A673 (cell line): ENCODE results near the gene SLC25A29. TPM values are rescaled to one million over a fixed set of nuclear protein-coding genes. Genes with fewer than 3 reads are reported as not detected.

Source experiments
- BruUV-seq: library from RNA; stranded (reverse); fragments of 400-500 nt; replicated peaks from 2 replicates; lab custom pipeline; 2021; lab: Mats Ljungman, UMichigan
- CTCF ChIA-PET: fragments of 300-600 bp; sonication (Branson Sonifier 250); formaldehyde crosslinking; loops from one replicate; lab custom pipeline; 2022; ENCODE audit warnings: antibody characterized with exemption; lab: Charles Lee
- POLR2A ChIA-PET: fragments of 300-600 bp; sonication (Branson Sonifier 250); formaldehyde crosslinking; loops from one replicate; lab custom pipeline; 2022; ENCODE audit warnings: antibody characterized with exemption; ENCODE audit not compliant: low non-redundant PET; lab: Charles Lee
- DNase-seq: peaks from one replicate; pipeline ENCODE4 v3.0.0-alpha.2; 2015; ENCODE audit warnings: low spot score
- H3K27ac ChIP-seq: fragments of 200-600 bp; sonication (generic); 2 replicates; pipeline ENCODE4 v1.5.1; 2016; ENCODE audit warnings: mixed run types, low read depth, mild to moderate bottlenecking, mixed read lengths, antibody characterized with exemption, low read length; ENCODE audit not compliant: poor library complexity, severe bottlenecking
- H3K27me3 ChIP-seq: fragments of 200-600 bp; sonication (generic); replicated peaks from 2 replicates; pipeline ENCODE4 v1.6.1; 2017; ENCODE audit warnings: mixed run types, low read depth, mild to moderate bottlenecking, mixed read lengths, antibody characterized with exemption, low read length; ENCODE audit not compliant: insufficient read depth, poor library complexity
- H3K36me3 ChIP-seq: fragments of 200-600 bp; sonication (generic); 2 replicates; pipeline ENCODE4 v1.6.1; 2016; ENCODE audit warnings: mixed run types, mild to moderate bottlenecking, mixed read lengths, antibody characterized with exemption, low read length; ENCODE audit not compliant: insufficient read depth, poor library complexity, severe bottlenecking
- H3K4me1 ChIP-seq: fragments of 200-600 bp; sonication (generic); 2 replicates; pipeline ENCODE4 v1.6.1; 2017; ENCODE audit warnings: mixed run types, mild to moderate bottlenecking, mixed read lengths, antibody characterized with exemption, low read length; ENCODE audit not compliant: insufficient read depth, poor library complexity, severe bottlenecking
- H3K4me3 ChIP-seq: fragments of 200-600 bp; sonication (generic); 2 replicates; pipeline ENCODE4 v1.5.1; 2016; ENCODE audit warnings: low read depth, mixed run types, mild to moderate bottlenecking, mixed read lengths, low read length; ENCODE audit not compliant: poor library complexity, severe bottlenecking
- H3K9me3 ChIP-seq: fragments of 200-600 bp; sonication (generic); 2 replicates; pipeline ENCODE4 v1.6.1; 2016; ENCODE audit warnings: mixed run types, low read depth, mild to moderate bottlenecking, mixed read lengths, antibody characterized with exemption, low read length; ENCODE audit not compliant: poor library complexity, severe bottlenecking
- EZH2 ChIP-seq: fragments of 200-600 bp; sonication (generic); IDR thresholded peaks from 2 replicates; pipeline ENCODE4 v1.6.1; 2017; ENCODE audit warnings: borderline replicate concordance, low read depth, mild to moderate bottlenecking, mixed read lengths, antibody characterized with exemption, low read length; ENCODE audit not compliant: poor library complexity, severe bottlenecking
- intact Hi-C: fragments of 100-400 bp; cut with micrococcal nuclease; formaldehyde crosslinking; loops from one replicate; pipeline ENCODE4 v1.10.0; 2022; ENCODE audit not compliant: unreplicated experiment
- total RNA-seq: library from RNA; stranded (reverse); gene quantifications from 2 replicates; pipeline ENCODE4 v1.2.3, GENCODE V29; 2021
- TF ChIP-seq, protein P1 (sequence below): fragments of 300-800, 200-600 bp; sonication (generic); conservative IDR thresholded peaks from 2 replicates; pipeline ENCODE4 v1.5.1; 2017; ENCODE audit warnings: low read depth, mild to moderate bottlenecking, antibody characterized with exemption, low read length, moderate library complexity, mixed read lengths

Gene SLC25A29
- total RNA-seq, 1 experiment from 2014 or later = 49.3 TPM

DNA sequence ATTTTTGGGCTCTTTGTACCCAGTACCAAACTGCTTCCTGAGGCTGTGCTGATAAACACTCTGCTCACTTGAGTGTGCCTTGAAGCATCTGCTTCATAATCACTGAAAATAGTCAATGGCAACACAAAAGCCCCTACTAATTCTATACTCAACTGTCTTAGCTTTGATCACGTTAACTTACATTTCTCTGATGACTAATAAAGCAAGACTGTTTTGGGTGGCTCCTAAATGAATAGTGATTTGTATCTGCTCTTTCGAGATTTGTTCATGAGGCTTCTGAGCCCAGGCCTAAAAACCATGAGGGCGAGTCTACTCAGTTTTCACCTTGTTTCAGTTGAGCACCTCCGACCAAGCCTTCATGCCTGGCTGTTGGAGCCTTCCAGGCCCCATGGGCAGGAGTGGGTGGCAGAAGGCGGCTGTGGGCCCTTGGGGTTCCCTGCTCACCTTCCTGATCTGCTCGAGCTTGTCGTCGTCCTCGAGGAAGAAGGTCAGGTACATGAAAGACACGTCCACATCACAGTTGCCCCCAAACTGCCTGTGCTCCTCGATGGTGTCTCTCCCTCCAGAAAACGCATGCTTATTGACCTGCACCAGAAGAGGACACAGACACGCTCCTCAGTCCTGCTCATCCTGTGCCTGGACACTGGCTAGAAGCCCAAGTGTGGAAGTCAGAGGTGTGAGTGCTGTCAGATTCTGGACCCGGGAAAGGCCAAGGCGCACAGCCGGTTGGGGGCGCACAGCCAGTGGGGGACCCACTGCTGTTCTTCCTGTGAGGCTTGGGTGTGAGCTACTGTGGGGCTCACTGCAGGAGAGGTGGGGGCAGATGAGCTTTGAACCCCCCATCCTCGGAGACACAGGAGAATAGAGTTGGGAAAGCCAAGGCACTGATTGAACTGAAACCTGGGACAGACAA lies 30.6 kb upstream of the SLC25A29 start:
- BruUV-seq = no TSS peak
- intact Hi-C loops = no loop called here
- POLR2A ChIA-PET = no interaction called here
- H3K27ac ChIP-seq = no peak overlapping the region
- H3K36me3 ChIP-seq = peaks cover 37% of the 10 kb centered on the region
- H3K4me1 ChIP-seq = no peaks in the 10 kb centered on the region
- H3K27me3 ChIP-seq = no peaks in the 10 kb centered on the region
- no peaks in the 10 kb centered on the region for H3K9me3 ChIP-seq
- no peak overlapping the region for H3K4me3 ChIP-seq
- no peak for DNase-seq
- CTCF ChIA-PET = no interaction called here
- TF ChIP-seq, protein P1, sequence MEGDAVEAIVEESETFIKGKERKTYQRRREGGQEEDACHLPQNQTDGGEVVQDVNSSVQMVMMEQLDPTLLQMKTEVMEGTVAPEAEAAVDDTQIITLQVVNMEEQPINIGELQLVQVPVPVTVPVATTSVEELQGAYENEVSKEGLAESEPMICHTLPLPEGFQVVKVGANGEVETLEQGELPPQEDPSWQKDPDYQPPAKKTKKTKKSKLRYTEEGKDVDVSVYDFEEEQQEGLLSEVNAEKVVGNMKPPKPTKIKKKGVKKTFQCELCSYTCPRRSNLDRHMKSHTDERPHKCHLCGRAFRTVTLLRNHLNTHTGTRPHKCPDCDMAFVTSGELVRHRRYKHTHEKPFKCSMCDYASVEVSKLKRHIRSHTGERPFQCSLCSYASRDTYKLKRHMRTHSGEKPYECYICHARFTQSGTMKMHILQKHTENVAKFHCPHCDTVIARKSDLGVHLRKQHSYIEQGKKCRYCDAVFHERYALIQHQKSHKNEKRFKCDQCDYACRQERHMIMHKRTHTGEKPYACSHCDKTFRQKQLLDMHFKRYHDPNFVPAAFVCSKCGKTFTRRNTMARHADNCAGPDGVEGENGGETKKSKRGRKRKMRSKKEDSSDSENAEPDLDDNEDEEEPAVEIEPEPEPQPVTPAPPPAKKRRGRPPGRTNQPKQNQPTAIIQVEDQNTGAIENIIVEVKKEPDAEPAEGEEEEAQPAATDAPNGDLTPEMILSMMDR = no peak
- TF ChIP-seq EZH2 = no peak

DNA sequence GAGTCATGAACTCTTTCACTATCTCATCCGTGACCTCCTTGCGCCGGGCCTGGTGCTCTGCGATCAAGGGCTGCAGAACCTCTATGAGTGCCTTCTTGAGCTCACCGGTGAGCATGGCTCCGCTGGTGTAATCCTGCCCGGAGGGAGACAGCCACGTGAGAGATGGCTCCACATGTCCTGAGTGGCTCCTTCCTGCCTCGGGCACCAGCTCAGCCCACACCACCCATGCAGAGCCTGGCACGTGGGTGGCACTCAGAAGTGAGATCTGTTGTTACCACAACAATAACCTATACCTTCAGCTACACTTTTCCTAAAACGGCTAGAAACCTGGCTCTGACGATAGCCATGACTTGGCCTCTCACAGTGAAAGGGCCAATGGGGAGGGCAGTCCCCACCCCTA lies 28.7 kb upstream of the SLC25A29 start:
- ChIA-PET POLR2A (no interaction called here), CTCF (no interaction called here)
- no peak overlapping the region for H3K4me3 ChIP-seq
- intact Hi-C loops = no loop called here
- no peaks in the 10 kb centered on the region for H3K9me3 ChIP-seq
- H3K27me3 ChIP-seq = no peaks in the 10 kb centered on the region
- H3K36me3 ChIP-seq = peaks cover 25% of the 10 kb centered on the region
- no peak overlapping the region for H3K27ac ChIP-seq
- H3K4me1 ChIP-seq = no peaks in the 10 kb centered on the region
- DNase-seq = no peak
- no TSS peak for BruUV-seq
- TF ChIP-seq, protein P1 = no peak
- TF ChIP-seq EZH2 = no peak

DNA sequence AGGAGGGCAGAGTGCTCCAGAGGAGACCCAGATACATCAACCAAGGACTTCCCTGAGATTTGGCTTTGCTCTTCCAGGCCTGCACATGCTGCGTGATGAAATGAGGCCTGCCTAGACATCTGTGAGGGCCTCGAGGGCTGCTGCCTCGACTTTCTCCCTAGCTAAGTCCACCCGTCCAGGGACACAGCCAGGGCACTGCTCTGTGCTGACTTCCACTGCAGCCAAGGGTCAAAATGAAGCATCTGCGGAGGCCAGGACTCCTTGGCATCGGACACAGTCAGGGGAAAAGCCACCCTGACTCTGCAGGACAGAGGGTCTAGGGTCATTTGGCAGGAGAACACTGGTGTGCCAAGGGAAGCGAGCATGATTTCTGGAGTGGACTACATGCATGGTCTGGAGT lies 27.6 kb upstream of the SLC25A29 start:
- H3K36me3 ChIP-seq = peaks cover 25% of the 10 kb centered on the region
- CTCF ChIA-PET = no interaction called here
- POLR2A ChIA-PET = no interaction called here
- no peaks in the 10 kb centered on the region for H3K27me3 ChIP-seq
- no peak for TF ChIP-seq EZH2
- TF ChIP-seq, protein P1 = no peak
- no peaks in the 10 kb centered on the region for H3K9me3 ChIP-seq
- BruUV-seq = TSS peak; percentile 83
- no peaks in the 10 kb centered on the region for H3K4me1 ChIP-seq
- H3K4me3 ChIP-seq = no peak overlapping the region
- intact Hi-C loops = no loop called here
- no peak for DNase-seq
- no peak overlapping the region for H3K27ac ChIP-seq
